D721Med (cell line): ENCODE measurements around the gene TPD52L2.

ENCODE experiments used
- DNase-seq: peaks from one replicate; pipeline ENCODE4 v3.0.0; 2011; ENCODE audit warnings: low spot score; ENCODE audit not compliant: insufficient read length
- FAIRE-seq: peaks from 2 replicates; lab custom pipeline; 2011; peaks lifted over from hg19 to GRCh38; lab: Jason Lieb, UNC
- CTCF ChIP-seq: IDR thresholded peaks from 2 replicates; pipeline ENCODE4 v1.5.1; 2012; ENCODE audit warnings: mild to moderate bottlenecking, control low read depth; ENCODE audit not compliant: insufficient read depth; ENCODE audit errors: missing control alignments

The TPD52L2 gene

GRCh38 chr20:63893999-63894357 is 28.9 kb downstream of the TPD52L2 start:
- DNase-seq, result no peak
- no peak for FAIRE-seq
- TF ChIP-seq CTCF, result no peak

GRCh38 chr20:63894358-63895201 is 29.5 kb downstream of the TPD52L2 start, which contains the start of gene DNAJC5:
Gene DNAJC5, plus strand, starts transcription at chr20:63895126. Its CDS starts 33,220 bp downstream, at chr20:63928346.
- TF ChIP-seq CTCF, result no peak
- FAIRE-seq, result no peak
- peak; percentile 100 for DNase-seq

- no peak for DNase-seq
- FAIRE-seq, result no peak
- TF ChIP-seq CTCF, result no peak
Measured at GRCh38 chr20:63895202-63895951, 30.3 kb downstream of the TPD52L2 start.

- no peak for TF ChIP-seq CTCF
- no peak for DNase-seq
- no peak for FAIRE-seq
Measured at GRCh38 chr20:63895952-63896263, 30.8 kb downstream of the TPD52L2 start.

- DNase-seq, result no peak
- no peak for FAIRE-seq
- TF ChIP-seq CTCF, result no peak
Measured at GRCh38 chr20:63896264-63897105, 31.4 kb downstream of the TPD52L2 start.

- no peak for FAIRE-seq
- TF ChIP-seq CTCF, result no peak
- DNase-seq, result no peak
Measured at GRCh38 chr20:63897978-63898561, 33.0 kb downstream of the TPD52L2 start.
